ENCODE results near the gene ANGPTL8. TPM values are rescaled to one million over a fixed set of nuclear protein-coding genes. Genes with fewer than 3 reads are reported as not detected.

The ANGPTL8 gene
- total and polyA plus RNA-seq, 10 of the 15 experiments (the other 5 are each of a cell fraction or from before 2014, with no cell fraction given): not detected

- Histone ChIP-seq H3K4me2 (ENCODE audit: control insufficient read depth, insufficient read depth) (no peak overlapping the region), H3K36me3 (ENCODE audit: control insufficient read depth in 2 of 2, insufficient read depth in 2 of 2, low read length in 1 of 2) (no peaks in the 10 kb centered on the region; a peak in 1 of 4 replicates), H2AFZ (ENCODE audit: control insufficient read depth, low read depth, low read length) (no peak overlapping the region), H3K27me3 (replicated peaks in 1 of 2; ENCODE audit: control insufficient read depth in 2 of 2, insufficient read depth in 2 of 2, low read length in 1 of 2) (no peaks in the 10 kb centered on the region), H3K9ac (ENCODE audit: control insufficient read depth, insufficient read depth, low read length) (no peak overlapping the region), H3K9me3 (replicated peaks; ENCODE audit: control insufficient read depth, insufficient read depth, low read length) (no peaks in the 10 kb centered on the region), H4K20me1 (ENCODE audit: control insufficient read depth, insufficient read depth) (no peaks in the 10 kb centered on the region), H3K4me3 (no peak overlapping the region), H3K79me2 (ENCODE audit: control insufficient read depth, insufficient read depth, low read length) (no peaks in the 10 kb centered on the region), H3K27ac (ENCODE audit: control insufficient read depth, insufficient read depth) (no peak overlapping the region), H3K4me1 (ENCODE audit: control insufficient read depth, insufficient read depth, low read length) (no peaks in the 10 kb centered on the region)
- WGBS (ENCODE audit: insufficient coverage, insufficient replicate concordance, low lambda C conversion rate, missing lambda C conversion rate): 76% methylated on average over 11 of the region's 11 CpGs
- in situ Hi-C loops (cut with MboI) (no loop called here), intact Hi-C loops (cut with micrococcal nuclease; ENCODE audit: unreplicated experiment) (no loop called here)
- no TSS peak for BruUV-seq (replicated peaks)
- POLR2A ChIA-PET: interaction anchor here (0.5 kb wide), 1 partner anchor 691 kb away, joined by 4 read pairs; no protein-coding TSS in a partner anchor
- RAD21 ChIA-PET (ENCODE audit: unreplicated experiment): no interaction called here
- ATAC-seq (no peak), FAIRE-seq (no peak), DNase-seq (ENCODE audit: low read depth, low spot score) (no peak)
- SMC1A ChIA-PET (ENCODE audit: uncharacterized antibody, unreplicated experiment): no interaction called here
- TF ChIP-seq STAT3 (IDR thresholded peaks at IDR 0.05; ENCODE audit: low read depth, low read length) (no peak), SMAD5 (IDR thresholded peaks at IDR 0.05; ENCODE audit: low read depth) (no peak), BRCA1 (IDR thresholded peaks at IDR 0.05; ENCODE audit: low read depth, low read length) (no peak), MYC (IDR thresholded peaks at IDR 0.05; ENCODE audit: insufficient read depth, insufficient read length, insufficient replicate concordance, low read length, severe bottlenecking) (no peak), CBX5 (IDR thresholded peaks at IDR 0.05; ENCODE audit: low read depth) (no peak), NR2C1 (IDR thresholded peaks at IDR 0.05) (no peak), CREB1 (IDR thresholded peaks at IDR 0.05; ENCODE audit: low read depth) (no peak), E4F1 (IDR thresholded peaks at IDR 0.05; ENCODE audit: borderline replicate concordance, partially characterized antibody) (no peak), TARDBP (IDR thresholded peaks at IDR 0.05; ENCODE audit: borderline replicate concordance) (no peak), RELA (IDR thresholded peaks at IDR 0.05; ENCODE audit: borderline replicate concordance, partially characterized antibody) (no peak), RFX5 (IDR thresholded peaks at IDR 0.05; ENCODE audit: low read depth, low read length) (no peak), ZBTB4 (CRISPR knock-in tag; IDR thresholded peaks at IDR 0.05) (no peak)
- CTCF ChIA-PET: interaction anchor here (0.6 to 2.8 kb wide), 7 partner anchors 8 to 241 kb away, joined by 3 to 14 read pairs (median 5); partner anchors contain the start of gene DOCK6
These were observed 2.6 kb downstream of the ANGPTL8 start for GRCh38 chr19:11242025-11242424.

Data from GM12878 (cell line).